Keratinocyte (primary cell): Measurements from ENCODE around the gene DNASE1L2. TPM values are rescaled to one million over a fixed set of nuclear protein-coding genes. Genes with fewer than 3 reads are reported as not detected.

Experiments
- DNase-seq: peaks from one replicate; pipeline ENCODE4 v3.0.0-alpha.2; 2011; ENCODE audit warnings: low read depth, missing footprints, low spot score
- FAIRE-seq: peaks from 2 replicates; lab custom pipeline; 2011; peaks lifted over from hg19 to GRCh38; lab: Jason Lieb, UNC
- H2AFZ ChIP-seq: 2 replicates; pipeline ENCODE4 v1.6.0; 2012; ENCODE audit warnings: low read length, control low read depth, inconsistent platforms; ENCODE audit not compliant: control insufficient read depth
- H3K27ac ChIP-seq: 2 replicates; pipeline ENCODE4 v1.5.1; 2011; ENCODE audit warnings: low read length; ENCODE audit not compliant: control insufficient read depth, insufficient read depth
- H3K27me3 ChIP-seq: 3 replicates; pipeline ENCODE4 v1.6.0; 2011; ENCODE audit warnings: low read length; ENCODE audit not compliant: control insufficient read depth, insufficient read depth; ENCODE audit errors: extremely low read depth
- H3K36me3 ChIP-seq, 2 experiments: 2 replicates in 1 of 2; 3 replicates in 1 of 2; pipeline ENCODE4 v1.5.1; 2011; ENCODE audit warnings: low read length in 2 of 2, mild to moderate bottlenecking in 1 of 2; ENCODE audit not compliant: control insufficient read depth in 2 of 2, insufficient read depth in 2 of 2; ENCODE audit errors: extremely low read depth in 1 of 2
- H3K4me1 ChIP-seq: 3 replicates; pipeline ENCODE4 v1.5.1; 2011; ENCODE audit warnings: low read length; ENCODE audit not compliant: control insufficient read depth, insufficient read depth; ENCODE audit errors: extremely low read depth
- H3K4me2 ChIP-seq: 3 replicates; pipeline ENCODE4 v1.6.0; 2011; ENCODE audit warnings: low read depth, low read length; ENCODE audit not compliant: control insufficient read depth, insufficient read depth; ENCODE audit errors: extremely low read depth
- H3K4me3 ChIP-seq, 3 experiments: fragments of 200-600 bp in 1 of 3; sonication (generic) in 1 of 3; 2 replicates in 2 of 3; 3 replicates in 1 of 3; pipeline ENCODE4 v1.5.1; 2011 to 2016; ENCODE audit warnings: low read length in 3 of 3, mild to moderate bottlenecking in 3 of 3, control low read depth in 2 of 3, inconsistent platforms in 1 of 3, low read depth in 1 of 3, mixed read lengths in 1 of 3, mixed run types in 1 of 3, moderate library complexity in 1 of 3; ENCODE audit not compliant: control insufficient read depth in 2 of 3, insufficient read depth in 2 of 3; ENCODE audit errors: extremely low read depth in 1 of 3
- H3K79me2 ChIP-seq: 2 replicates; pipeline ENCODE4 v1.6.0; 2012; ENCODE audit warnings: low read length; ENCODE audit not compliant: control insufficient read depth, insufficient read depth
- H3K9ac ChIP-seq: 3 replicates; pipeline ENCODE4 v1.6.0; 2011; ENCODE audit warnings: low read length; ENCODE audit not compliant: control insufficient read depth, insufficient read depth; ENCODE audit errors: extremely low read depth
- H3K9me1 ChIP-seq: 3 replicates; pipeline ENCODE4 v1.6.0; 2011; ENCODE audit warnings: low read length; ENCODE audit not compliant: control insufficient read depth, insufficient read depth; ENCODE audit errors: extremely low read depth
- H3K9me3 ChIP-seq: 2 replicates; pipeline ENCODE4 v1.5.1; 2012; ENCODE audit warnings: low read depth, low read length; ENCODE audit not compliant: control insufficient read depth
- H4K20me1 ChIP-seq: 3 replicates; pipeline ENCODE4 v1.6.0; 2011; ENCODE audit warnings: low read length; ENCODE audit not compliant: control insufficient read depth, insufficient read depth; ENCODE audit errors: extremely low read depth
- CTCF ChIP-seq, 3 experiments: IDR thresholded peaks in 1 of 3; conservative IDR thresholded peaks in 1 of 3; optimal IDR thresholded peaks in 1 of 3; 2 replicates in 2 of 3; 3 replicates in 1 of 3; pipeline versions ENCODE3 to v1.5.1; 2011; ENCODE audit warnings: low read length in 3 of 3, mild to moderate bottlenecking in 3 of 3, moderate library complexity in 2 of 3, control low read depth in 1 of 3, inconsistent platforms in 1 of 3; ENCODE audit not compliant: insufficient read depth in 2 of 3; ENCODE audit errors: extremely low read depth in 1 of 3
- EZH2 ChIP-seq: IDR thresholded peaks from one replicate; pipeline ENCODE4 v1.6.1; 2012; ENCODE audit warnings: inconsistent platforms, mild to moderate bottlenecking, low read length, moderate library complexity
- dilution Hi-C: fragments of 300-500 bp; cut with MboI; formaldehyde crosslinking; loops from one replicate; pipeline ENCODE4 v1.7.0; 2020; ENCODE audit warnings: low sequenced_read_pairs; ENCODE audit not compliant: extremely low pct_ligation_motif_present
- polyA minus RNA-seq, 3 experiments: library from RNA; depleted of rRNA, polyadenylated mRNA; stranded (reverse); fragments of >200 nt; gene quantifications; 1 replicate in 1 of 3; 2 replicates in 1 of 3; 3 replicates in 1 of 3; pipeline ENCODE4 v1.2.3, GENCODE V29; 2011
- polyA plus RNA-seq, 5 experiments: library from polyadenylated mRNA; depleted of rRNA in 3 of 5; stranded (reverse) in 3 of 5; stranded (forward) in 1 of 5; unstranded in 1 of 5; fragments of >200 nt; gene quantifications; 1 replicate in 1 of 5; 2 replicates in 3 of 5; 3 replicates in 1 of 5; pipeline versions ENCODE4 v1.2.1 to v1.2.3, GENCODE V29; 2011 to 2012; ENCODE audit warnings: missing spikeins in 2 of 5, low read depth in 1 of 5, low replicate concordance in 1 of 5

DNASE1L2 gene
- polyA plus RNA-seq (0.31 to 1.1 TPM (median 0.41 TPM) in 3 replicates), polyA minus RNA-seq (0.10 to 0.16 TPM in 2 of 3 replicates, not detected in the other)
- polyA plus RNA-seq (2011; ENCODE audit: low read depth), result 0.99 TPM
- polyA plus RNA-seq (2011; cell fraction: cytosol; rRNA removed), result 0.08 and 0.13 TPM in 2 replicates
- 1.2 and 2.1 TPM in 2 replicates for polyA plus RNA-seq (2011; cell fraction: nucleus; rRNA removed)
- polyA plus RNA-seq (2012; ENCODE audit: low replicate concordance), result 0.22 and 4.8 TPM in 2 replicates
- not detected for polyA minus RNA-seq (2011; cell fraction: cytosol; rRNA and poly(A)+ RNA removed)
- polyA minus RNA-seq (2011; cell fraction: nucleus; rRNA and poly(A)+ RNA removed), result 0.74 TPM in 1 of 2 replicates, not detected in the other

- peaks cover under 1% of the 10 kb centered on the region for H3K4me1 ChIP-seq
- no peaks in the 10 kb centered on the region for H3K79me2 ChIP-seq
- H3K4me3 ChIP-seq, result peak within 1 kb of the TSS in 1 of 3 experiments; percentile 34
- H3K36me3 ChIP-seq, result peaks cover 21 to 32% of the 10 kb centered on the region in 2 experiments
- TF ChIP-seq EZH2, result peak; percentile 98
- TF ChIP-seq CTCF (optimal IDR thresholded peaks at IDR 0.05 in 1 of 3, IDR thresholded peaks at IDR 0.05 in 1 of 3, conservative IDR thresholded peaks at IDR 0.05 in 1 of 3; ENCODE audit: extremely low read depth in 1 of 3, insufficient read depth in 2 of 3, low read length in 3 of 3), result peak in 1 of 3 experiments; percentile 10
- H4K20me1 ChIP-seq, result peaks cover 10% of the 10 kb centered on the region
- peaks cover 32% of the 10 kb centered on the region for H3K27me3 ChIP-seq
- H3K9ac ChIP-seq, result no peak within 1 kb of the TSS
- no peak within 1 kb of the TSS for H2AFZ ChIP-seq
- no peaks in the 10 kb centered on the region for H3K9me1 ChIP-seq
- no peaks in the 10 kb centered on the region for H3K9me3 ChIP-seq
- peak within 1 kb of the TSS; percentile 16 for H3K4me2 ChIP-seq
- FAIRE-seq (no peak), DNase-seq (no peak)
- no peak within 1 kb of the TSS for H3K27ac ChIP-seq
- dilution Hi-C loops, result no loop called here
Measured at GRCh38 chr16:2236337-2237101, at the start of gene DNASE1L2. DNASE1L2 (plus strand) TSS chr16:2236444; CDS start chr16:2236817, 373 bp downstream.

- Histone ChIP-seq H3K9ac (no peak overlapping the region), H4K20me1 (no peaks in the 10 kb centered on the region), H3K27me3 (peaks cover 5% of the 10 kb centered on the region), H3K9me3 (no peaks in the 10 kb centered on the region), H3K36me3 (peaks cover 0 to 1% of the 10 kb centered on the region in 2 experiments), H3K27ac (no peak overlapping the region), H3K4me2 (no peak overlapping the region), H3K4me1 (peaks cover 2% of the 10 kb centered on the region), H3K9me1 (no peaks in the 10 kb centered on the region), H2AFZ (no peak overlapping the region), H3K79me2 (no peaks in the 10 kb centered on the region), H3K4me3 (no peak overlapping the region)
- dilution Hi-C loops, result no loop called here
- TF ChIP-seq EZH2 (no peak), CTCF (optimal IDR thresholded peaks at IDR 0.05 in 1 of 3, IDR thresholded peaks at IDR 0.05 in 1 of 3, conservative IDR thresholded peaks at IDR 0.05 in 1 of 3; ENCODE audit: extremely low read depth in 1 of 3, insufficient read depth in 2 of 3, low read length in 3 of 3) (no peak)
- FAIRE-seq, result no peak
- no peak for DNase-seq
Measured at GRCh38 chr16:2186505-2186904, 49.7 kb upstream of the DNASE1L2 start.
